Glomerular visceral epithelial cell (primary cell): ENCODE results near the gene ROR1.
A peak's percentile ranks its signal among the peaks of the same experiment; 100 is the strongest.

Experiments used
- DNase-seq: peaks from one replicate; pipeline ENCODE4 v3.0.0-alpha.2; 2016; ENCODE audit errors: extremely low spot score

Gene ROR1

DNA sequence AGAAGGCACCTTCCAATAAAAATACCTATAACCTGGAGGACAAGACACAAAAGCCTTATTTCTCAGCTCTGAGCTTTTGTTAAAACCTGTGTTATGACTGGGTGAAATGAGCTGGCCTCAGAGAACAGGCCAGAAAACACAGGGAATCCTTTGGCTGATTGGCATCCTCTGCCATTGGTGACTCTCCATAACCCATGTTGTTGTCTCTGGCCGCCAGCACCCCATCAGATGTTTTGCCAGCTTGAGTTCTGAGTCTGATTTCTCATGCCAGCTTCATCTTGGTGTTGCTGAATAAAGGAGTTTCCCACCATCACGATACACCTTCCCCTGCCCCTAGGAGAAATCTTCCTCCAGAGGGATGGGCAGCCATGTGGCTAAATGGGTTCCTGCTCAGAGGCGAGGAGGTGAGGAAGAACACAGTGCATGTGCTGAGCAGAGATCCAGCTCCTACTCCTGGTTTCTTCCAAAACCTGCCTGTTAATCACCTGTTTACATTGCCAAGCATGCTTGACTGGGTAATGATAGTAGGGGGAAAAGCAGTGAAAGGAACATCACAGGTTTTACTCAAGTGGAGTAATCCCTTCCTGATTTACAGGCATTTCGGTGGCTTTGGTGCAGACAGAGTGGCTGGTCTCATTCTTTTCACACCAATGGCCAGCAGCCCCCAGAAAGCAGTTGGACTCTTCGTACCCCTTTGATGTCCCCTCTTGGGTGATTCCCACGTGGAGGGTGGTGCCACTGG lies 109.8 kb downstream of the ROR1 start:
- DNase-seq: no peak

DNA sequence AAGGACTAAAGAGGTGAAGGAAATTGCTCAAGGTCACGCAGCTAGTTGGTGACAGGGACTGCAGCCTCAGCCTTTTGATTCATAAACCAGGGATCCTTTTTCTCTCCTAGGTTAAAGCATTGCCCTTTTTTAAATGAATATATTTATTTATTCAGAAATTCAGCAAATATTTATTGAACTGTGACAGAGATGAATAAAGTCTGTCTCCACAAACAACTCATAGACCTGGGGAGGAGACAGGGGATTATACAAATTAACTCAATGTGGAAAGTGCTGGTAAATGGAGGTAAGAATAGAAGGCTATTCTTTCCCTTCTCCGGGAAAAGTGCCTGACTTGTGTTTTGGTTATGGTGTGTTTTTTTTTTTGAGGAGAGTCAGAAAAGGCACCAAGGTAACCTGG lies 110.7 kb downstream of the ROR1 start:
- no peak for DNase-seq

DNA sequence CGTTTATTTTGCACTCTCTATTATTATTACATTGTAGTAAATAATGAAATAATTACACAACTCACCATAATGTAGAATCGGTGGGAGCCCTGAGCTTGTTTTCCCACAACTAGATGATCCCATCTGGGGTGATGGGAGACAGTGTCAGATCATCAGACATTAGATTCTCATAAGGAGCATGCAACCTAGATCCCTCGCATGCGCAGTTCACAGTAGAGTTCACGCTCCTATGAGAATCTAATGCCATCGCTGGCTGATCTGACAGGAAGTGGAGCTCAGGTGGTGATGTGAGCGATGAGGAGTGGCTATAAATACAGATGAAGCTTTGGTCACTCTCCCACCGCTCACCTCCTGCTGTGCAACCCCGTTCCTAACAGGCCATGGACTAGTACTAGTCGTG lies 112.1 kb downstream of the ROR1 start:
- DNase-seq: no peak

DNA sequence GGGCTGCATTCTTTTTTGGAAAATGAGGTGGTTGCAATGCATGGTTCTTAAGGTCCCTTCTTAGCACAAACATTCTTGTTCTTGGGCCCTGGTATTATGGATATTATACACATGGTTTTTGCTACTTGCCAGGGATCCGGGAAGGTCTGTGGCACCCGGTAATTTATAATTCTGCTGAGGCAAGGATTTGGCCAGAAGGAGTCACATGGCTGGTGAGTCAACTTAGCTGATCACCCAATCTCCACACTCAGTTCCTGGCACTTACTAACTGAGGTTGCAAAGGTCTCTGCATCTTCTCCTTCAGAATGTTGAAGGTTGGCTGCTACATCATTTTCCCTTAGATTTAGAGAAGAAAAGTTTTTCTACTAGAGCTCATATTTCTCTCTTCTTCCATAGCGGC lies 112.5 kb downstream of the ROR1 start:
- DNase-seq: no peak

DNA sequence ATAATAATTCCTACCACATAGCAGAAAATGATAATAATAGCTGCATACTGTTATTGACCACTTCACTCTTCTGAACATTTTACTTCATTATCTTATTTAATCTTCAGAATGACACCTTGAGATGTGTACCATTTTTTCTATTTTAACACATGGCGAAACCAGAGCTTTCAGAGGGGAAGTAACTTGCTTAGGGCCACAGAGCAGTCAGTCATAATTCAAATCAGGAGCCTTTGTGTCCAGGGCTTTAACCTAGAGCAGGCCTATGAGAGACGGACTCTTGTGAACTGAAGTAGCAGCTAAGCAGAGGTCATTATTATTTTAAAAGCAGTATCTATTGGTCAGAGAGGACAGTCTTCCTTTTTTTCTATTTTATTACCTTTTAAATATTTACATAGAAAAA lies 114.0 kb downstream of the ROR1 start:
- no peak for DNase-seq

DNA sequence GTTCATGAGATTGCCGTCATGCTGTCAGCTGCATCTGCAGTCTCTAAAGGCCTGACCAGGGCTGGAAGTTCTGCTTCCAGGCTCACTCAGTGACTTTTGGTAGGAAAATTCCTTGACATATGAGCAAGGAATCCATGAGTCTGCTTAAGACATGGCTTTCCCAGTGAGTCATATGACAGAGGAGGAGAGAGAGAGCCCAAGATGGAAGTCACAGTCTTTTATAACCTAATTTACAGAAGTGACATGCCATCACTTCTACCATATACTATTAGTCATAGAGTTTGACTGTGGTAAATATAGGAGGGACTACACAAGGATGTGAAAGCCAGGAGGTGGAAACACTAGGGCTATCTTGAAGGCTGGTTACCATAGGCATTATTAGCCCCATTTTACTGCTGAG lies 115.2 kb downstream of the ROR1 start:
- peak; percentile 23 for DNase-seq

DNA sequence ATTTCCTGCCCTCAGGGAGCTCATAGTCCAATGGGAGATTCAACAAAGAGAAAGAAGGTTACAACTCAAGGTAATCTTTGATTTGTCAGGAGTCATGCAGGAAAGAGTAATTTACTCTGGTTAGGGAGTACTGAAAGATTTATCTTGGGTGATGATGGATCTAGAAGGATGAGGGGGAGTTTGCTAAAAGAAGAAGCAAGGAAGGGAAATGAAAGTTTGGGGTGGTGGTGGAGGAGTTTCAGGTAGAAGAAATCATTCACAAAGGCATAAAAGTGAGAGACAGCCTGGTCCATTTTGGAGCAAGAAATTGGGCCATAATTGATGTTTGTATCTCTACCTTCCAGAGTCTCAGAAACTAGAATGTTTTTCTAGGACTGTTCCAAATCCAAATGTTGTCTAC lies 116.7 kb downstream of the ROR1 start:
- DNase-seq: no peak

DNA sequence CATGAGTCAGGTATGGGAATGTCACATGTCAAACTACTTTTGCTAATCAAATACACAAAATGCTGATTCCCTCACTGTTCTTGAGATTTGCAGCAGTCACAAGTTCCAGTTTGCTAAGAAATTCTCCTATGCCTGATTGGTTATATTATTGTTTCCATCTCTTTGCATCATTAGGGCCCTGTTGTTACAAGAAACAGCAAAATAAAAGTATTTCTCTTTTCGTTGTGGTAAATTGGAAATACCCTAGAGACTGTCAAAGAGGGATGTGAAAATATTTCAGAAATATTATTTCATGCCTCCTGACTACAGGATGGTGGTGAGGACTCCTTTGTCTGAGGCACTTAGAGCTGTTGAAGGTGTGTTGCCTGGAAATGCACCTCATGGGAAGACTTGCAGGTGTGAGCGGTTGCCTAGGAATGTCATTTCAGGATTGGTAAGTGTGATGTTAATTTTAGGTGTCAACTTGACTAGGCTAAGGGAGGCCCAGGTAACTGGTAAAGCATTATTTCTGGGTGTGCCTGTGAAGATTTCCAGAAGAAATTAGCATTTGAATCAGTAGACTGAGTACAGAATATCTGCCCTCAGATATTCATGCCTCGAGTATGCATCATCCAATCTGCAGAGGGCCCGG lies 117.4 kb downstream of the ROR1 start:
- DNase-seq: no peak

DNA sequence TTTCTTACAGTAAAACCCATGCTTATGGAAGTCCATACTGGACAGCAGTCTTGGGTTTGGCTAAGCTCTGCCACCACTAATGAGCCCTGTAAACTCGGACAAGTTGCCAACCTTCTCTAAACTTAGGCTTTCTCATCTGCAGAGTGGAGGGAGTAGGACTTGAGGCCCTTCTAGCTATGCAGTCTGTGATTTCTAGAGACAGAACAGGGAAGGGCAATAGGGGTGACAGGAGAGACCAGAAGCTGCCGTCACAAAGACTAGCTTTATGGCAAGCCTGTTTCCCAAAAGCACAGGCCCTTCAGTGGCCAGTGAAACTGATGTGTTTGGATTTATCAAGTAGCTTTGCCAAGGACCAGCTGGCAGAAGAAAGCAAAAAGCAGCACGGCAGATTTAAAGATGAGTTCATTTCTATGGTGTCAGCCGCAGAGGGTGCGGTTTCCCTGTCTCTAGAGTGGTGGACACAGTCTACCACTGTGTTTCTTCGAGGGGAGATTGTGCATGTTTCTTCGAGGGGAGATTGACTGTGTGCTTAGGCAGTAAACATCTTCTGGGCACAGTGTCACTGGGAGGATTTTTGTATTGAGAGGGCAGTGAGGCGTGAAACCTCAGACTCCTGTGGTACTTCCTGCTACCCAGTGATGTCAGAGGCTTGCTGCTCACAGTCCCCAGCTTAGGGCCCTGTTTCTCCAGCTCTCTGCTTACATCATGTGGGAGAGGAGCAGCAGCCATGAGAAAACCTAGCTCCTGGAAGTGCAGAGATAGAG lies 119.0 kb downstream of the ROR1 start:
- DNase-seq: peak; percentile 98

DNA sequence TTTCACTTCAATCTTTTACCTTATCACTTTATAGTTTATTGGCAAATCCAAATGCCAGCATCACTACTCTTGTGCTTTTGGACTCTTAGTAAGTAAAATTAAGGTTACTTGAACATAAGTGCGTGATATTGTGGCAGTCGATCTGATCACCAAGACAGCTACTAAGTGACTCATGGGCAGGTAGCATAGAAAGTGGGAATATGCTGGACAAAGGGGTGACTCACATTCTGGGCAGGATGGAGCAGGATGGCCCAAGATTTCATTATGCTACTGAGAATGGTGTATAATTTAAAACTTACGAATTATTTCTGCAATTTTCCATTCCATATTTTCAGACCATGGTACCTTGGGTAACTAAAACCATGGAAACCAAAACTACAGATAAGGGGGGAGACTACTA lies 120.2 kb downstream of the ROR1 start:
- peak; percentile 73 for DNase-seq

DNA sequence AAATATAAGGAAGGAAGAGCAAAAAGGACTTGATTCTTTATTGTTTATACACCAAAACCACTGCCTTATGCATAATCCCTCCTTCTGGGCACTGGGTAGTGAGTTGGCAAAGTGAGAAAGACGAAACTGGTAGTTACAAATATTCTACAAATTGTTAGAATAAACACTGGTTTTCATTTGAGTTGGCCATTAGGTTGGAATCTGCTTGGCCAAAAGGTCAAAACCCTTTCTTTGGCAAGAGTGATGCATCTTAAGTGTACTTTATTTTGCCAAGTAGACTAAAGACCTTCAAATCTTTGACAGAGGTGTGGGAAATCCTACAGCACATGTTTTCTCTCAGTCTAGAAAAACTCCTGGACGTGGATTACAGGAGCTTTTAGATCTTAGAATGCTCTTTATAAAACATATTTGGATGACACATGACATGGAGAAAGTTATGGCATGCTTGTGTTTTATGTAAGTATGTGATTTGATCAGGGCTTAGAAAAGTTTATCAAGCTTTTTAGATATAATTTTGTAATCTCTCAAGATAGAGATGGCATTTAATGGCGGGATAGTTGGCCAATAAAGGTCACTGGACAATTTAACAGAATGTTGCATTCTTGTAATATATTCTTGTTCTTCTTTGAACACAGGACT lies 120.9 kb downstream of the ROR1 start:
- no peak for DNase-seq

DNA sequence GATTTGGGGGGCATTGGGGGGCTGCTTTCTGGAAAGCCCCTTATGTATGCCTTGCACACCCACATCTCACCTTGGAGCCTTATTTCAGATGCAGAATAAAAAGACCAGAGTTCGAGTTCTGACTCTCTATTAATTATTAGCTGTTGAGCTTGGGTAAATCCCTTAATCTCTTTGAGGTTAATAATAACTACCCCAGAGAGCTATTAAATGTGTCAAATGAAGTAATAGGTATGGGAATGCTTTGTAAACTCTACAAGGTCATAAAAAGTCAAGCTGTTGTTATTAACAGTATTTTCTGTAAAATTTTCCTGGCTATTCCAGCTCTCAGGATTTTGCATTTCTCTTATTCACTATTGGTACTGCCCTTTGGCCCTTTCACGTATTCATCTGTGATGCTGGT lies 122.9 kb downstream of the ROR1 start:
- DNase-seq: no peak

DNA sequence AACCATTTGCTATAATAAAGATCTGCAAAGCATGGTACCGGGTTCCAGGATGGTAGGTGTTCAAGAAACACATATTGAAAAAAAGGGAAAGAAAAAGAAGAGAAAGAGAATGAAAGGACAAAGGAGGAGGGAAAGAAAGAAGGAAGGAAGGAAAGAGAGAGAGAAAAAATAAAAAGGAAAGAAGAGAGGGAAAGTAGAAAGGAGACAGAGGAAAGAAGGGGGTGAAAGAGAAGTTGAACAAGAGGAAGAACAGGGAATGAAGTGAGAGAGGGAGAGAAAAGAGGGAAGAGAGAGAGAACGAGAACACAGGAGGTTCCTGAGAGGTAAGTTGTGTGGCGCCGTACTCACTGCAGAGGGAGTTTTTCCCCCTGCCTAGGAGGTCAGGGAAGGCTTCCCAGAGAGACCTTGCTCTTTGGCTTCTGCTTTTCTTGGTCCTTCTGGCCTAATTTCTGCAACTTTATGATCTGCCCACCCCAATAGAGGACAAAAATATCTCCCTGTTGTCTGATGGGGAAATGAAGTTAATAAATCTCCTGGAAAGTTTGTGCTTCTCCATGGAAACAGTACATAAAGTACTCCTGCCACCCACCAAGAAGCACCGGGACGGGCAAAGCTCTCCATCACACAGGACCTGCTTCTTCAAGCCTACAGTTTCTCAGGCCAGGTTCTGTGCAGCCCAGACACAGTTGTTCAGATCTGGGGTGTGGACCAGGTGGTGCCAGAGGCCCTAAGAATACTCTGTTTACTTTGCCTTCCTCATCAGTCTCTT lies 124.8 kb downstream of the ROR1 start:
- no peak for DNase-seq

DNA sequence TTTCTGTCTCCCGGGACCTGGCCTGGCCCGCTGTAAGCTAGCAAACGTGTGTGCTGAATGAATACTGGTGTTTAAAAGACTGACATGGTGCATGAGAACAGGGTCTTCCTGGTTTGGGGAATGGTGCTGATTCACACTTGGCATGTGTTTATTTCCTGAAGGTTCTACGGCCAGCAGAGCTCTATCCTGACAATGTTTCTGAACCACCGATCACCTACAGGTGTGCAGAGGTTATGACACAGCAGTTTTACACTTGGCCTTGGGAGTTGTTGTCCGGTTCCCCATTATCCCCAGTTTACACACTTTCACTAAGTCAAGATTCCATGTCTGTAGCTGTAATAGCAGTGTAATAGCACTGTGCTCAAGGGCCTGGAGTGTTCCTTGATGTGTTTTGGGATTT lies 127.3 kb downstream of the ROR1 start:
- no peak for DNase-seq

DNA sequence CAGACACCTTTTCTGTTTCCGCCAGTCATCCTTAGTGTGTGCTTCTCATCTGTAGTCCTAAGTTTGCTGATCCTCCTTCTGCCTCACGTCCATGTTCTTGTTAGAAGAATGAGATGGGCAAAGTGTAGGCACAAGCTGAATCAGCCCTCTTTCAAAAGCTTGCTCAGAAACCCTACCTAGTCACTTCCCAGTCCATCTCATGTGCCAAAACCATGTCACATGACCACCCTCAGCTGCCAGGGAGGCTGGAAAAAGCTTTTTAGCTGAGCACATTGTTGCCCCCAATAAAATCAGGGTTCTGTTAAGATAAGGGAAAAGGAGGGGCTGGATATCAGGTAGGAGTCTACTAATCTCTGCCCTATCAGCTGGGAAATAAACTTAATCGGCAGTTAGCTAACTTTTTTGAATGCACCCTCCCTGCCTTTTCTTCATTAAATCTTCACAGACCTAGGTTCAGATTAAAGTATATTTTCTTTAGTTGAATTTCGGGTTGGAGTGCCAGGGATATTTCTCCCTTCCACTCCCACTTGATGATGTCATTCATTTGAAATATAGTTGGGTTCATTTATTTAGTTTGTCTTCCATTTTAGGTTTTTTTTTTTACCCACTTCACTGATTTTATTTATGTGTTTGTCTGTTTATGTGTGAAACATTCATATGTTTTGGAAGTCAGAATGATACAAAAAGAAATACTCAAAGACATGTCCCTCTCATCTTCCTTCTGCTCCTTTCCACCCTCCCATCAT lies 129.2 kb downstream of the ROR1 start:
- DNase-seq: no peak

DNA sequence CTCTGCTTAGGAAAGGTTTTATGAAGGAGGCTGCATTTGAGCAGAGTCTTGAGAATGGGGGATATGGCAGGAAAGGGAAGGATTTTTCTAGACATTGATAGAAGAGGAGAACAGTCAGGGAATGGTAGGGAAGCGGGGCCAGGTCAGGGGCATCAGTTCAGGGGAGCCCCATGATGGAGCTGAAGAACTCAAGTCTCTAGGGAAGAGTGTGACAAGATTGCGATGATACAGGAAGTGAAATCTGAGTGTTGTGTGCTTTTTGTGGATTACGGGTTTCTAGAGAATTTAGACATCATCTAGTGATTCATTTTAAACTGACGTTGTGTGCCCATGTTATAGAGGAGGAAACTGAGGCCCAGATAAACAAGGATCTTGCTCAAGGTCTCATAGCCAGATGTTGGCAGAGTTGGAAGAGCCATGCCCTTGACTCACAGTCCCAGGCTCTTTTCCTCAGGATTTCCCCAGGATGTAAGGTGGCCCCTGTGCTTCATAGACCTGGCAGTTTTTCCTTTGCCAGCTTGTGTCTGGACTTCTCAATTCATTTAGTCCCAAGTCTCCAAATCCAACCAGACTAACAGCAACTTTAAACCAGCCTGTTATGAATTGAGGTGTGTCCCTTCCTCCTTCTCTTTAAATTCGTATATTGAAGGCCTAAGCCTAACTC lies 130.3 kb downstream of the ROR1 start:
- DNase-seq: no peak

DNA sequence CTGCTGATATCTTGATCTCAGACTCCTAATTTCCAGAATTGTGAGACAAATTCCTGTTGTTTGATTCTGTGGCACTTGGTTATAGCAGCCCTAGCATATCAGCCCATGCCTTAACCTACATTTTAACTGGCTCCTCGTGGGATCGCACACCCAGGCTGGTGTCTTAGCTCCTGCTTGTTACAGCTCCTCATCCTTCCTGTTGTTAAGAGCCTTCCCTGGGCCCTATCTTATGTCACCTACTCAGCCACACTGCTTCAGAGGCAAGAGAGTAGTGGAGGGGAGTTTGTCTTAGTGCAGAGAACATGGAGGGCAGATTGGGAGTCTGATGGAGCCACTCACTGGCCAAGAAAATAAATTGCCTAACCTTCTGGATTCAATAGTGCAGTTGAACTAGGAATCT lies 131.0 kb downstream of the ROR1 start:
- no peak for DNase-seq

DNA sequence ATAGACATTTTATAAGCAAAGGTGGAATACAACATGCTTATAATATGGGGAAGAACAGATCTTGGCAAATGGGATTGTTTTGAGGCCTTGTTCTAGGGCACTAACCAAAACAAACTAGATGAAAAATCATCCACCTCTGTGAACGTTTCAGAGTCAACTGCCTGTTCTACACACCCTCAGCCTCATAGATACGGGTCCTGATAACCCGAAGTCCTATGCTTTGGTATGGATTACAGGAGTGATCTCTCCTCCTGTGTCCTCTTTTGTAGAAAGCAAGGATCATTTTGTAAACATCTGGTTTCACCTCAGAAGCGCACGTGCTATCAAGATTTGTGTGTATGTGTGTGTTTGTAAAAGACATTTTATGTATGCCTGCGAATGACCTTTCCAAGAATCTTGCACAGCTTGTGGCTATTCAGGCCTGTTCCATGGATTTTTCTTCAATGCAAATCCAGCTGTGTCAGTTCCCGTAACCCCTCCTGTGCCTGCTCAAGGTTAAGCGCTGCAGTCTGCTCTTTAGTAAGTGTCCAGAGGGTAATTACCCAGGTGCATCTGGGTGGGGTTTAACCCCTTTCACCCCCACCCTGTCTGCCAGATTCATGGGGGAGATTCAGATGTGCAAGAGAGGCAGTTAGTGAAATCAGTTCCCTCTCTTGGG lies 132.4 kb downstream of the ROR1 start:
- no peak for DNase-seq

DNA sequence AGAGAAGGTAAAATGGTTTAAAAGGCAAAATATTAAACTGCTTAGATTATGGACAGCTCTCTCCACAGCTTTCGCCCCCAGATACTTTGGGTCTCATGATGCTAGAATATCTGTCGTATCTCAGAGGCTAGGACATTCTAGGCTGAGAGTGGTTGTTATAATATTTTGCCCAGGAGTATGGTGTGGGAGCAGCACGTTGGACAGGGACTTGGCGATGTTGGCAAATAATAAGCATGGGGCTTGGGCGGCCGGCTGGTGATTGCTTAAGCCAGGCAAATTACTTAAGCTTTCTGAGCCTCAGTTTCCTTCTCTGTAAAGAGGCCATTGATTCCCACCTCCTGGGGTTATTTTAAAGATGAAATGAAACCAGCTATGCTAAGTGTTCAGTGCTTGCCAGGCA lies 133.2 kb downstream of the ROR1 start:
- DNase-seq: no peak

DNA sequence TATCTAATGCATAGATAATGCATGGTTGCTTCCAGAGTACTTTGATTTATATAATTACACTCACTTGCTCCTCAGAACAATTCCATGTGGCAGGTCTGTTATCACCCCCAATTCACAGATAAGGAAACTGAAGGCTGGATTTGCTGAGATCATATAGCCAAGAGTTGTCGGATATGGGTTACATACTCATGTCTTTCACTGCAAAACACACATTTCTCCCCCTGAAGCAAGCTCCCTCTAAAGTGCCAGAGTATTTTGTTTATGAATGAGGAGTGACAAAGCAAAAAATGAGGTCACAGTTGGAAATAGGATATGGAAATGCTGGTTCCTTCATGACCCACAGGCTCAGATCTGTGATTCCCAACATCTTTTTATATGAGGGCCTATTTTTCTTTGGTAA lies 134.2 kb downstream of the ROR1 start:
- DNase-seq: no peak
